Activated CD4-positive, alpha-beta T cell treated with anti-CD3 and anti-CD28 coated beads, Interleukin-10, Interleukin-2, amounts not matched to agents 100 ng/mL and 50 ng/mL, durations not matched to agents 16 hours and 8 hours (primary cell): ENCODE measurements around the gene CHSY1.
"Not testable (repeated sequence)": the region's sequence is repeated elsewhere in the genome, so short reads cannot be mapped to it uniquely, and the experiment has no call there.

ENCODE experiments used
- DNase-seq: peaks from one replicate; pipeline ENCODE4 v3.0.0-alpha.2; 2020

CHSY1 gene

DNA sequence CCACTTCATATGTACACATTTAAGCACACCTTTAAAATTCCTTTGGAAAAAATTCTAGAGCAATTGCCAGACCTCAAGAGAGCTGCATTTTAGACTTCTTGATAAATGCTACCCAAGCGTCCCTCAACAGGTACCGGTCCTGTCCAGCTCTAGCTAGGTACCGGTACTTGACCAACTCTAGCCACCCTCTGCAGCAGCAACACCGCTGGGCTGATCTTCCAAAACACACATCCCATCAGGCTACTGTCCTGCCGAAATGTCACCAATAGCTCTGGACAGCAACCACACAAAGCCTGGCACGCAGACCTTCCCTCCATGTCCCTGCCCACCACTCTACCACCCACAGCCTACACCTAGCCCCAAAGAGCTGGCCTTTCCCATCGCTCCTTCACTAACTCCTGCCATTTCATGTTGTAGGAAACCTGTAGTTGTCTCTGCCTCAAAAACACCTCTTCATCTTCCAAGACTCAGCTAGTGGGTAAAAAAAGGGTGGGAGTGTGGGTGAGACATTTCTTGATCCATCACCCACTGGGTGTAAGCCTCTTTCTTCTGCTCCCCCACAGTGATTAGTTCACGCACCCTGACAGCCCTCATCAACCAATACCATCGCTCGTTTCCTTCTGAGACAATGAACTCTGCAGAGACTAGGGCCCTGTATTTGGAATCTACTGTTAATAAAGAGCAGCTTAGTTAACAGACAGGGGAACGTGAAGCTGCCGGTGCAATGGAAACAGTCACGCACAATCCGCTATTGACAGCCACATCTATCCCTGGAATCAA is 6.8 kb downstream of the CHSY1 start:
- DNase-seq = no peak

DNA sequence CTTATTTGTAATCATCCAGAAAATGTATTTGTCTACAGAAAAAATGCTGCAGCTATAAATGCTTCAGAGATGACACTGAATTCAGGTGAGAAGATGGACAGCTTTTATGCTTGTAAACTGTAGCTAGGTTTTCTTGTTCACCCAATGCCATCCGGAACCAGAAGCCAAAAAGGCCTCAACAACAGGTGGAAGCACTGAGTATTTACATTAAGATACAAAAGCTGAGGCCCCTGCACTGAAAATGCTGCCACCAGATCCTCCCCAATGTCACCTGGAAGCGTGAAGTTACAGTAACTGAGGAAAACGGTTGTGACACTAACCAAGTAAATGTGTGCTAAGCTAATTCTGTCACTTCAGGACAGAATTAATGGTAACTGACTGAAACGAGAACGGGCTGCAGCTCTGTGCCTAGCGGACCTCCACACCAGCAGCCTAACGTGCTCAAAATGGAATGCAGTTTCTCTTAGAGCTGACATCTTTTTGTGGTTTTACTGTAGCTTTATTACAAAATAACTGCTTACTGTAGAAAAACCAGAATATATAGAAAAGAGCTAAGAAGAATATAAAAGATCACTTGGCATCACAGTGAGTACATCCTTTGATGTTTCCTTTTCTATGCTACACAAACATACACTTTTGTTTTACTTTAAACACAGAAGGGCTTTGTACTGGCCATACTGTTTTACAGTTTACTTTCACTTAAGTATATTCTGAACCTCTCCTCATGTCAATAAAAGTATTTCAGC is 7.6 kb downstream of the CHSY1 start:
- no peak for DNase-seq

DNA sequence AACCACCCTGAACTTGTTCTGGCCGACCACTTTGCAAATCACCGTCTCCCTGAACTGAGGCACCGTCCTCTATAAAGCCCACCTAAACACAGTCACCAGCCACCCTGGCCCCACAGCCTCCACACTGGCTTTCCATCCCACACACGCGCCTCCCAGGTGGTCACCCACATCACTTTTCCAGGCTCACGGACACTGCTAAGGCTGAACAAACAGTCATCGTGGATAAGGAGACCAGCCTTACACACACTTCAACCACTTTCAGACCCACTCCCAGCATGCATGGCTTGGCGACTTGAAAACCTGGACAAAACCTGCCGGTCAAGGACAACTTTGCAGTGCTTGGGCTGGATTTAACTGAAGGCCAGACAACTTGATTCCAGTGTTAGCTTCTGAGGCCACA is 8.4 kb downstream of the CHSY1 start:
- no peak for DNase-seq

DNA sequence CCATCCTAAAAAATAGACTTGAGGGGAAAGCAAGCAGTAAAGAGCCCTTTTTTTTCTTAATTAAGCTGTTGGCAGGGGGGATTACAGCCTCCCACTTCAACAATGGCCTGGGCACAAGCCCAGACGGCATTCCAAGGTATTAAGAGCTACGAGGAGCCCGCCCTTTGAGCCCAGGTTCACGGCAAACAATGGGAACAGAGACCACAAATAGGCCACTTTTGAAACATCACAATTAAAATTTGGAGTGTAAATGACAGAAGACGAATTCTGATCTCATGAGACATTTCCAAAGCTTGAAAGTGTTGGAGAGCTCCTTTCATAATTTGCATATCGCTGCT is 8.9 kb downstream of the CHSY1 start:
- no peak for DNase-seq

DNA sequence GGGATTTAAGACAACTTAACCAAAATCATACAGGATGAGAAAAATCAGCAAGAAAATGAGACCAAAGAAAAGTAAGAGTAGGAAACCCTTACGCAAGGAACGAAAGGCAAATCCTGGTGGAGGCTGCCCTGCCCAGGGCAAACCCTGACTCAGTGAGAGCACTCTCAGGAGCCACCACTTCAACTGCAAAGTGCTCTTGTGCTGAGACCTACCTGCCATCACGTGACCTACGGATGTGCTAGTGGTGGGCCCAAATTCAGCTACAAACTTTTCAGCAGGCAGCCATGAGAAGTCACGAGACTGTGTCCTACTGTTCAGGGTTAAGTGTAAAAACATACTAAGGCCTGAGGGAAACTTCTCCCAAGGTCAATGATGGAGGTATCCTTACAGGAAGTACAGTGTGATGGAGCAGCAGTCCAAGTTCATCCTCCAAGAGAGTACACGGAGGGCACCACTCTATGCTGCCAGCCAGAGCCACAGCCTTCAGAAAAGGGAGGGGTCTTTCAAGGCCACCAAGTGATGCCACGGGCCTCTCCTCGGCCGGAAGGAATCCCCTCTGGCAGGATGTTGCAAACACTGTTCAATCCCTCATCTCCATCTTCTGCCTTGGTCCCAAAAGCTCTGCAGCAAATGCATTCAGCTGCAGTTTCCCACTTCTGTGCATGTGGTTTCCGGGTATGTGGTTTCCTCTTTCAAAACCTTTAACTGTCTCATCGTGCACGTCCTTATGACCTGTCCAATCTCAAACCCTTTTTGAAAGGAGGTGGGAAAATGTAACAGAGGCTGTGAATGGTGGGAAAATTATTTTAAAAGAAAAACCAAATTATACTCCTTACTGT is 9.5 kb downstream of the CHSY1 start:
- DNase-seq = peak; percentile 88

DNA sequence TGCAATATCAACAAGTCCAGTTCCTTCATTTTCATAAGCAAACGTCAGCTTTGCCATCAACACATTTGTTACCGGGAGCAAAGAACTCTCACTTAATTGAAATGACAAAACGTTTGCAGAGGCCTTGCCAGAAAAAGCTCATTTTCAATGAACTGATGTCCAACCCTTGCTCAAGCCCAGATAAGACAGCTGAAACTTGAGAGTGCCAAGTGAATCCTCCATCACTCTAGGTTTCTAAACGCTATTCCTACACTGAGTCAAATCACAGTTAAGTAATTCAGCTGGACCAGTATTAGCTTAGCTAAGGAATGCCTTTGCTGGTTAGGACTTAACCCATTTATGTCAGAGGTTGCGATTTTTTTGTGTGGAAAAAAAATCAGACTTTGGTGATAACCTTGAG is 11.5 kb downstream of the CHSY1 start:
- DNase-seq = no peak

DNA sequence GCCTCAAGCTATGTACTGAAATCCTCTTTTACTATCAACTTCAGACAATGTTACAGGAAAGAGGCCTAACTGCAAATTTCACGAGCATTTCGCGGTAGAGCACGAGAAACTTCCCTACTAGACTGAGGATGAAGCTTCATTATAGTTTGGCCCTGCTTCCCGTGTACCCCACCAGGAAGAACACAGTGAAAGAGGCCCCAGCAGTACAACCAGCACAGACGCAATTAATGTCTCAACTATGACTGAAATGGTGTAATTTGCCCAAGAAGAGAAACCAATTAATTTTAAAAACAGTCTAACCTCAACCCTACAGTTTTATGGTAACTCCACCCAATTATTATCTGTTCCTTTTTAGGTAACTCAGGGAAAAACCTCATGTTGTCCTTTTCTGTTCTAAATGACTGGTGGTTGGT is 12.1 kb downstream of the CHSY1 start:
- DNase-seq = no peak

DNA sequence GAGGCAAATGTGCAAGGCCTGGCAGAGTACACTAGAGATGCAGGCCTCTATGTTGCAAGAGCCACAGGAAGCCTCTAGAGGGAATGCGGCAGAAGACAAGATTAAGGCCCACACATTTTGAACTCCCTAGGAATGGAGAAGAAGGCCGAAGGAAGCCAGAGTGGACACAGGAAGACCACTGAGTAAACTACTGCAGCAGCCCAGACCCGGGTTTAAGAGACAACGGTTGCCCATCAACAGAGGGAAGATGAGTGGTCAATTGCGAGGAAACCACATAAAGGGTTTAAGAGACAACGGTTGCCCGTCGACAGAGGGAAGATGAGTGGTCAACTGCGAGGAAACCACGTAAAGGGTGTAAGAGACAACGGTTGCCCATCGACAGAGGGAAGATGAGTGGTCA is 14.6 kb downstream of the CHSY1 start:
- DNase-seq = no peak

DNA sequence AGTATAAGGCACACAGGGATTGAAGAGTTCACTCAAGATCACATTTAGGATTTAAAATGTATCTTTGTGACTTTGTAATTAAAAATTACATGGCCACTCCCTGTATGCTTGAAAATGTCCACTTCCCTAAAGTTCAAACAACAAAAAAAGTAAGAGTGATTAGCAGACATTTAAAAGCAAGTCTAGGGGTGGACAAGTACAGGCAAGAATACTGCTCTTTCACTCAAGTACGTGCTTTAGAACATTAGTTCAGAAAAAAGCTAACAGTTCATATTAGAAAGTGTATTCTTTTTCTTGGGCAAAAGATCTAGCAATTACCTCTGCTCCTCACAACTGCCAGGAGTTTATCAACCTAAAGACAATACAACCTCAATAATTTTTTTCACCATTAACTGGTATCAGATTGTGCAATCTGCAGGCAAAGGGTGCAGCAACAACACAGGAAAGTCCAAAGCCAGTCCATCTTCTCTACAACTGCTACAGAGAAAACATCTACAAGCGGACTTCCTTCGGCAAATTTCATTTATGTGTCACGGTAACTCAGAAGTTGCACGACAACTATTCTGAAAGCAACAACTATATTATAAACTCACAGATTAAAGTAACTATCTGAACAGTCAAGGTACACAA is 18.1 kb downstream of the CHSY1 start:
- no peak for DNase-seq

DNA sequence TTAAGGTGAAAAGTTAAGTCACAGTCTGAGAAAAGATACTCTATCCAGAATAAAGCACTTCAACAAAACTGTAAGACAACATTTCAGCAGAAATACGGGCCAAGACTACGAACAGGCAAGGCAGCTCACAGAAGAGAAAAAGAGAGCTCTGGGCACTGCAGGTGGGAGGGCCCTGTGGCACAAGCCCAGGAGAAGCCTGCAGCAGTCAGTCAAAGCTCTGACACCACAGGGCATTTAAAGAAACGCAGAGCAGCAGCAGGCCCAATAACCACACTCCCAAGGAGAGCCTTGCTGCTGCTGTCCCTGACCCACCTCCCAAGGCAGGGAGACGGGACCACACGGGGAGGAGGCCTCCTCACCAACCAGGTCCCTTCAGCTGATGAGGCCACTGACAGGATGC is 19.2 kb downstream of the CHSY1 start:
- DNase-seq = no peak

DNA sequence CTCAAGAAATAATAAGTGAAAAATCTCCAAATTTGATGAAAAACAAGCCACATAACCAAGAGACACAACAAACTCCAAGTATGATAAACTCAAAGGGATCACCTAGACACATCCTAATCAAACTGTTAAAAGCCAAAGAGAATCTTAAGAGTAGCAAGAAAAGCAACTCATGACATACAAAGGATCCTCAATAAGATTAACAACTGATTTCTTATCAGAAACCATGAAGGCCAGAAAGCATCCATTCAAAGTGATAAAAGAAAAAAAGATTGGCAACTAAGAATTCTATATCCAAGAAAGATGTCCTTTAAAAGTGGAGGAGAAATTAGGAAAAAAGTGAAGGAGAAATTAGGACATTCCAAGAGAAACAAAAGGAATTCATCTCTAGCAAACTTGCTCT is 23.5 kb downstream of the CHSY1 start:
- DNase-seq = no peak

DNA sequence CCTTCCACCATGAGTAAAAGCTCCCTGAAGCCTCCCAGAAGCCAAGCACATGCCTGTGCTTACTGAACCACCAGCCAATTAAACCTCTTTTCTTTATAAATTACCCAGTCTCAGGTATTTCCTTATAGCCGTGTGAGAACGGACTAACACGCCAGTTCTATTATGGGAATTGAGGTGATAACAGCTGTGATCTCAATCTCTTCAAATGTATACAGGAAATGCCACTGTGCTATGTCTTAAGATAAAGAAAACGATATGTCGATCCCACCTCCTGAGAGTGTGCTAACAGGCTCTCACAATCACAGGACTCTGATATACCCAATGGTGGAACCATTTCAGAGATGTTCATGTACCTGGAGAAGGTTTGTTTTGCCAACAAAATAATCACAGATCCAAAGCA is 26.2 kb downstream of the CHSY1 start:
- no peak for DNase-seq

DNA sequence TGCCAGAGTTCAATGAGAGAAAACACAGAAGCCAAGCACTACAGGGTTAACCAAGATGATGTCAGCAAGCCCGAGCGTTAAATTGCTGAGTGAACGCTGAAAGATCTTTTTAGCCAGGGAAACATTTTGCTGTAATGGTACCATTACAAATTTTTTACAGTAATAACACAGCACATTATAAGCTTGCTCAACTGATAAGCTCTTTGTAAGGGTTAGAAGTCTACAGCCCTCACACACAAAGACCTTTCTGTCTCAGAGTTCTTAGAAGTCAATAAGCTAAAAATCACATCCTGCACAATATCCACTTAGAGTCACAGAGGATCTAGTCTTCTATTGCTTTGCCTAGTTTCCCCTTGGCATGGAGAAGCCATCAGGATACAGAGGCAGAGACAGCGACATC is 29.9 kb downstream of the CHSY1 start:
- no peak for DNase-seq

DNA sequence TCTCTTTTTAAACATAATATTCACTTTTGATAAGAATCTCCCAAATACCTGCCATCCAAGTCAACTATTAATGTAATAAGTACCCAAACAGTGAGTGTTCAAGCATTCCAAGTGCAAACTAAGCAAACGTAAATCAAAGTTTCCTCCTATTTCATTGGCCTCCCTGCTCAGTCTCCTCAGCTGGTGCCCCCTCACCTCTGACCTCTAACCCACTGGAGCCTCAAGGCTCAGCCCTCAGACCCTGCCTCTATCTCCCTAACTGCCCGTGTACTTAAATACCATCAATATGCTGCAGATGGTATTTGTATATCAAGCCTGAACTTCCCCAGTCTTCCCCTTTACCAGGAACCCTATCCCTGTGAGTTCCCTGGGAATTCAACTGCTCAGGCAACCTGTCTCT is 31.8 kb downstream of the CHSY1 start:
- no peak for DNase-seq

DNA sequence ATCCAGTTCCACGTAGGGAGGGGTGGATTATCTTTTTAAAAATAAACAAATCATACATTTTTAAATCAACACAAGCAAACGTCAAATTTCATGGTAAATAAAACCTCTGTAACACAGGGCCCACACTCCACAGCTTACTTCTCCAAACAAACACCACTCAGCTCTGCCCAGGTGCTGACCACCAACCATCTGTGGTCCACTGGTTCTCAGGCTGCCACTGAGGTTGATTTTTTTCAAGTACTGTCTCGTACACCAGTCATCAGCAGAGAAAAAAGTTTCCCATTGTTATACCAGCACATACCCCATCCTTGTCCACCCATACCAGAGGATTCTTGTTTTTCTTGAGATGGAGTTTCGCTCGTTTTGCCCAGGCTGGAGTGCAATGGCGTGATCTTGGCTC is 32.4 kb downstream of the CHSY1 start:
- no peak for DNase-seq

DNA sequence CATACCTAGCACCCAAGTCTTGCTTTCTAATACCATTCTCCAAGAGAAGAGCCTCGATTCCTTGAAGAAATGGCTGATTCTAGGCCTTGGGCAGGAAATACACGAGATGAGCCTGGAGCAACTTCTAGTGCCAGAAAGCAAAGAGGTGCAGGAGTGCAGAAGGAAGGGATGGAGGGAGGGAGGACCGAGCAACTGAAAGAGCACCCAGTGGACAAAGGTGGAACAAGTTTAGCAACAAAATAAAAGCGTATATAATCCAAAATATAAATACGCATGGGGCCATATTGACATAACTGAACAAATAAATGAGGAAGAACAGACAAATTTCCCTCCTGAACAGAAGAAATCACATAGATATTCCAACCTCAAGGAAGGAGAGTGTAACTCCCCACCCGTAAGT is 34.4 kb downstream of the CHSY1 start:
- no peak for DNase-seq

DNA sequence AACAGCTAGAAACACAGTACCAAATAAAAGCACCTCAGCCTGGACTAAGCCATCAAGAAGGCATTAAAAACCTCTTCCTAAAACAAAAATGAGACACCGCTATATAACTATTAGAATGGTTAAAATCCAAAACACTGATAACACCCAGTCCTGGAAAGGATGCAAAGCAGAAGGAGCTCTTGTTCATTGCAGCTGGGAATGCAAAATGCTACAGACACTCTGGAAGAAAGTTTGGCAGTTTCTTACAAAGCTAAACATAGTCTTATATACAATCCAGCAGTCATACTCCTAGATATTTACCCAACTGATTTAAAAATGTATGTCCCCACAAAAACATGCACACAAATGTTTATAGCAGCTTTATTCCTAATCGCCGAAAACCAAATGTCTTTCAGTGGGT is 35.7 kb downstream of the CHSY1 start:
- DNase-seq = no peak

DNA sequence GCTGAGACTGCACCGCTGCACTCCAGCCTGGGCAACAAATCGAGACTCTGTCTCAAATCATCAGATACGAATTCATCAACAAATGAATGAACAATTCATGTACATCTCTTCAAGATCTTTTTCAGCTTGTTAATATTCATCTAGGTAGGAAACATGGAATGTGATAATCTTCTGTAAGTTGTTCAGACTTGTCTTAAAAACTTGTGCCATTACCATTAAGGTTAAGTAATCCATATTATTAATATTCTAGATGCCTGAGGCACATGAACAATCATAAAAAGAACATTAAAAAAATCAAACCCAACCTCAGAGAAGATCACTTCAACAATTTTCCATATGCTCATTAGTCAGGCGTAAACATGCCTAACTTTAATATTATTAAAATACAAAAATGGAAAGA is 36.2 kb downstream of the CHSY1 start:
- no peak for DNase-seq

DNA sequence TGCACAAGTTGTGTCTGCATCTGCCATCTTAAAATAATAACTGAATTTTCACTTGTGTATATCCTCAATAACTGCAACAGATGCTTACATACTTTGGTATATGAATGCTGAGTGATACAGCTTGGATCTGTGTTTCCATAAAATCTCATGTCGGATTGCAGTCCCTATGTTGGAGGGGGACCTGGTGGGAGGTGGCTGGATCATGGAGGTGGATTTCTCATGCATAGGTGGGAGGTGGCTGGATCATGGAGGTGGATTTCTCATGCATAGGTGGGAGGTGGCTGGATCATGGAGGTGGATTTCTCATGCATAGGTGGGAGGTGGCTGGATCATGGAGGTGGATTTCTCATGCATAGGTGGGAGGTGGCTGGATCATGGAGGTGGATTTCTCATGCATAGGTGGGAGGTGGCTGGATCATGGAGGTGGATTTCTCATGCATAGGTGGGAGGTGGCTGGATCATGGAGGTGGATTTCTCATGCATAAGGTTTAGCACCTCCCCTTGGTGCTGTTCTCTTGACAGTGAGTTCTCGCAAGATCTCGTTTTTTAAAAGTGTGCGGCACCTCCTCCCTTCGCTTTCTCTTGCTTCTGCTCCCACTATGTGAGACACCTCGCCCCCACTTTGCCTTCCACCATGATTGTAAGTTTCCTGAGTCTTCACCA is 37.3 kb downstream of the CHSY1 start:
- DNase-seq = not testable (repeated sequence)

DNA sequence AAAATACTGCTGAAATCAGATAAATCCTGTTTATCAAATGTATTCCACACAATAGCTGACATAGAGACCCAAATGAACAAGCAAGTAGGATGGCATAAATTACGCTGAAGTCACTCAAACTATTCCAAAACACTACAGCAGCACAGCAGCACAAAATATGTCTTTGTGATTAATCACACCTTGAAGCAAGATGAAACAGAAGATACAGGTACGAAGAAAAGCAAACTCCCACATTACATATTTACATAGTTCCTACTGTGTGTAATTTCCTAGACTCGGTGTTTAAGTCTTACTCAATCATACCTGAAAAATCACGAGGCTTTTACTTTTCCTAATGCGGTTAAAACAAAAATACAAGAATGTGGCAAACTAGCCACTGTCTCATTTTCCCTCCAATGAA is 38.3 kb downstream of the CHSY1 start:
- no peak for DNase-seq

DNA sequence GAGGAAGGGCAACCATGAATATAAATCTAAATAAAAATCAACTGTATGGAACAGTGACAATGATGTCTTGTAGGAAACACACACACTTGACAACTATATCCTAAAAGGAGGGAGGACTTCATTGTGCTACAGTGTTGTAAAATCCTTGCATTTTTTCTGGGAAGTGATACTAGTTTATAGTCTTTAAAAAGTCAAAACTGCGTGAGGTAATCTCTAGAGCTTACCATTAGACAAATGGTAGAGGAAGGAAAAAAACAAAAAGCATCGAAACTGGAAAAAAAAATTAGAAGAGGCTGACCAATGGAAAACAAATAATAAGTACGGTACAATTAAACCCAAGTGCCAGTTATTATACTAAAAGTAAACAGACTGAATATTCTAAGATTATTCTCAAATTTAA is 38.7 kb downstream of the CHSY1 start:
- DNase-seq = no peak

DNA sequence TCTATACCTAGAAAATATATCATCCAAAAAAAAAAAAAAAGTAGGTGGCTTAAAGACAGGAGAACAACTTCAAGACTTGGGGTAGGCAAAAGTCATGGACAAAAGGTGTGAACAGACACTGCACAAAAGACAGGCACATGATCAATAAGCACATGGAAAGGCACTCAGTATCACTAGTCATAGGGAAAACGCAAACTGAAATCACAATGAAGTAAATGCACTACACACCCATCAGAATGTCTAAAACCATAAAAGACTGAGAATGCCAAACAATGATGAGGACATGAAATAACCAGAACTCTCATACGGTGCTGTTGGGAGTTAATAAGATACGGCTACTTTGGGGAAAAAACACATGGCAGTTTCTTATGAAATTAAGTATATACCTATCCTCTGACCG is 40.0 kb downstream of the CHSY1 start:
- no peak for DNase-seq

DNA sequence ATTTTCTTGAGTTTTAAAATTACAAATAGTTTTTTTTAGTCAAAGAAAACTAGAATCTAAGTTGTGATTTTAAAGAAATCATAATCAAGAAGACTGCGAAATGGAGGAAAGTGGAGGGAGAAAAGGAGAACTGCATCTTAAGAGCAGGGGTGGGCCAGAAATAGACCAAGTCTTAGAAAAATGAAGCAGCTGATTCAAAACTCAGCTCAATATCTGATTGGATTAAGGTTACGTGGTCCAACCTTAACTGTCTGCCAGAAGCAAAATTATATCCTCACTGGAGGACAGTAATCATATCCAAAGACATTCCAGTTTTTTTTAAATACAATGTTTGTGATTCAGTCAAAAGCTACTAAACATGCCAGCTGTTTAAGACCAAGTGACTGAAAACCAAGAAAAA is 41.4 kb downstream of the CHSY1 start:
- no peak for DNase-seq
